Kidney tubule cell (primary cell): ENCODE results near the gene REG4.
"Not testable (repeated sequence)": the region's sequence is repeated elsewhere in the genome, so short reads cannot be mapped to it uniquely, and the experiment has no call there.

ENCODE experiments used
- DNase-seq: peaks from one replicate; pipeline ENCODE4 v3.0.0-alpha.2; 2018; ENCODE audit warnings: low spot score

REG4 gene

GRCh38 chr1:119806489-119806888, 4.8 kb downstream of the REG4 start:
- no peak for DNase-seq

GRCh38 chr1:119805746-119806145, 5.5 kb downstream of the REG4 start:
- no peak for DNase-seq

GRCh38 chr1:119805247-119805646, 6.0 kb downstream of the REG4 start:
- no peak for DNase-seq

DNA sequence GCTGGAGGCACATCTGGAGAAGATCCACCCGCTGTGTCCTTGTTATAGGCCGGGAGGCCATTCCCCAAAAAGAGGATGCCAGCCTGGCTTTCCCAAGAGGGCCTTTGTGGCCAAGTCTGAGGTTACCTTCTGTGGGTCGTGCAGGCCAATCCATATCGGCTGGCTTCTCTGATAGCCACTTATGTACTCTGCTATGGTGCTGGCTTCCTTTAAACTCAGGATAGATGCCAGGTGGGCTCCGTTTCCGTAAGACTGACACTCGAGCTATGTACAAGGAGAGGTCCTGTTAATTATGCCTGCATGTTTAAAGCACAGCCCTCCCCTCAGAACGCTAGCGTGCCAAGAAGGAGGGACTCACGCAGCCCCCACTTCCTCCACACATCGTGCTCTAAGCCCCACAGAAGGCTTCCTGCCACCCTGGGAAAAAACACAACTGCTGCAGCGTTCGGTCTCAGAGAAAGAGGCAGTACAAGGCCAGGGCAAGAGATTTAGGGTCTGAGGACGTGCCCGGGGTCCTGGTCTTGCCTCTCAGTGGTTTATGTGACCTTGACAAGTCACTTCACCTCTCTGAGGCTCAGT, 11.6 kb downstream of the REG4 start:
- DNase-seq = no peak

GRCh38 chr1:119799003-119799402, 12.3 kb downstream of the REG4 start:
- no peak for DNase-seq

DNA sequence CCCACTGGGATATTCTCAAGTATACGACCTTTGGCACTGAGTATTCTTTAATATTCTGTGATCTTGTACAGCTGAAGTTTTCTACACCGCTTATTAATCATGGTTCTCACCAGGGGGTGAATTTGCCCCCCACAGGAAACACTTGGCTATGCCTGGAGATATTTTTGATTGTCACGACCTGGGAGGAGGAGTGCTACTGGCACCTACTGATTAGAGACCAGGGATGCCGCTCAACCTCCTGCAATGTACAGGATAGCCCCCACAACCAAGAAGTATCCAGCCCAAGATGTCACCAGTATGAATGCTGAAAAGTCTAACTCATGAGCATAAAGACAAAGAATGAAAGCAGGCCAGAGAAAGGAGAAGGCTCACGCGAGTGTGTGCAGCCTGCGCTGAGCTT, 13.7 kb downstream of the REG4 start:
- DNase-seq = no peak

DNA sequence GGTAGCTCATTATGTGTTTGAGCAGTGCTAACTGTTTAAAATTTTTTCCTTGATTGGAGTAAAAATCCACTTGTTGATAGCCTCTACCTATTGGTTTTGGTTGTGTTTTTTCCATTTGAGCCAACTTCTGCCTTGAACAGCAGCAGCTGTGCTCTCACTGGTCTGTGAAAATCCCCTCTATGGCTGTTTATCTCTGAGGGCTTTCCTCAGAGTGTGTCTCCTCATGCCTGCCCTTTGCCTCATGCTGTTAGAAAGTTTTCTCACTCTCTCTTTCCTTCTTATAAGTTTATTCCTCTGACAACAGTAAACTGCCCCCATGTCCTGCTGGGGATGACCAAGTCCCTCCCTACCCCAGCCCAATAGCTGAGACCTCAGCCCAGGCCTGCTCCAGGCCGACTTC, 14.1 kb downstream of the REG4 start:
- DNase-seq = no peak

GRCh38 chr1:119795261-119796200, 15.7 kb downstream of the REG4 start:
- DNase-seq = no peak

DNA sequence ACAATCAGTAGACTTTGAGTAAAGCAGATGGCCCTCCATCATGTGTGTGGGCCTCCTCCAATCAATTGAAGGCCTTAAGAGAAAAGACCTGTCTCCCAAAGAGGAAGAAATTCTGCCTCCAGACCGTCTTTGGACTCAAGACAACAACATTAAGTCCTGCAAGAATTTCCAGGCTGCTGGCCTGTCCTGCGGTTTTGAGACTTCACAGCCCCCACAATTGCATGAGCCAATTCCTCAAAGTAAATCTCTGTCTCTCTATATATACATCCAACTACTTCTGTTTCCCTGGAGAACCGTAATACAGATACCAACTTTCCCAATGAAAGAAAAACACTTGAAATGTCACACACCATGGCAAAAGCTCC, 16.4 kb downstream of the REG4 start:
- no peak for DNase-seq

DNA sequence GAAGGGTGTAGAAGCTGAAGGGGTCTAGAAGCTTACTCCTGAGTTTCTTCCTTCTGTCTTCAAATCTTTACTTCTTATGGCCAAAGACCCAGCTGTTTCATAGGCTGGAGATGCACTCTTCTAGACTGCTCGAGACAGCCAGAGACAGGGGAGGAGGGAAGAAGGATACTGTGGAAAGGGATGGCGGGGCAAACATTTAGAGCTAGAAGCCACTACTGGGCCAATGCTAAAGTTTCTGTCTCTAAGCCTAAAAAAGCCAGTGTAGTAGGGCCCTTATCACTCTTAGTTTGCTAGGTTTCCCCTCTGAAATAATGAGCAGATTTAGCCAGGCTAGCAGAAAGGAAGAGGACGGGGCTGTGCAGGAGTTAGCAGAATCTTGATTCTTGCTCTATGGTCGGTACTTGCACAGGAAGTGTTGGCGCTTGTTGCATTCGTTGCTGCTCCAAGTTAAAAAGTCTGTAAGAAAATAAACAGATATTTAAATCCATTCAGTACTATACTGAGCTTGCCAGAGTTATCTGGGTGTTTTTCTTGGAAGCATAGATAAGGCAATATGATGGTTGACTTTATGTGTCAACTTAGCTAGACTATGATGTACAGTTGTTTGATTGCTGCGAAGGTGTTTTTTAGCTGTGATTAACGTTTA, 16.9 kb downstream of the REG4 start:
- DNase-seq = no peak

DNA sequence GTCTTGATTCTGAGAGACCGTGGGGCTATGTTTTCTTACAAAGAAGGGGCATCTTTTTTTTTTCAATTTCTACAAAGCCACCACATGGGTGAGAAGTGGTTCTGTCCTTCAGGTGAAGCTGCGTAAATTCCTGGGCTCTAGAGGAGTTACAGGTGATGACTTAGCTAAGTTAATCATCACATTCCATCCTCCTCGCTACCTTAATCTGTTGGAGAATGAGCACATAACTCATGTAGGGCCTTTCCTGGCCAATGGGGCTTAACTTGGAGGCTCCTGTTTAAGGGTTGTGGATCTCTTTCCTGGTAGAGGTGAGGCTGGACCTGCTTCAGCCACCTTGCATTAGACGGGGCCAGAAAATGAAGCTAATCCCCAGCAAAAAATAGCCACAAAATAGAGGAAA, 19.9 kb downstream of the REG4 start:
- DNase-seq = peak; percentile 70

DNA sequence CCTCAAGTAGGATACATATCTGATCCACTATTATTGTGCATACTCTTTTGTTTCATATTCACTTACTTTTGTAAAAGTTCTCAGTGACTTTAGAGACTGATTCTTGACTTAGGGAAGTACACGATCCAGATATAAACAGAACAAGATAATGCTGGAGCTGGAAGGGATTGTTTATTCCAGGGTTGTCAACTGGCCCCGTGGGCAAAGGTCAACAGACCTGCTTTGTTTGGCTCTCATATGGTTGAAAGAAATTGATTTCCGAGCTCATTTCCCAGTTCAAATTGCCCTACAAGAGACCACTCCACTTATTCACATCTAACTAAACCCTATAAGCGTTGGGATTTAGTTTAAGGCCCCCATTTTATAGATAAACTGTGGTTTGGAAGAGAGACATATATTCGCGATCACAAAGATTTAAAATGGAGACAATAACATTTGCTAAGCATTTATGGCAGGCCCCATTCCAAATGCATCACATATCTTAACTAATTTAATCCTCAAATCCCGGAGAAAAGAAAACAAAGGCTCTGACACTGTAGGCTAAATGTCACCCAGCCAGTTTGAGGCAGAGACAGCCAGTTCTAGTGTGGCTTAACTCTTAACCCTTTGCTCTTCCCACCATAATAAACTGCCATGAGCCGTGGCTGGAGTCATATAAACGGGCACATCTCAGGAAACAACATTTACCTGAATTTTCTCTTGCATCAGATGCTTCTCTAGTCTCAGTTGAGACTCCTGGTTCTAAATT, 20.6 kb downstream of the REG4 start:
- no peak for DNase-seq

- no peak for DNase-seq
Measured at GRCh38 chr1:119787776-119788175, 23.5 kb downstream of the REG4 start.

DNA sequence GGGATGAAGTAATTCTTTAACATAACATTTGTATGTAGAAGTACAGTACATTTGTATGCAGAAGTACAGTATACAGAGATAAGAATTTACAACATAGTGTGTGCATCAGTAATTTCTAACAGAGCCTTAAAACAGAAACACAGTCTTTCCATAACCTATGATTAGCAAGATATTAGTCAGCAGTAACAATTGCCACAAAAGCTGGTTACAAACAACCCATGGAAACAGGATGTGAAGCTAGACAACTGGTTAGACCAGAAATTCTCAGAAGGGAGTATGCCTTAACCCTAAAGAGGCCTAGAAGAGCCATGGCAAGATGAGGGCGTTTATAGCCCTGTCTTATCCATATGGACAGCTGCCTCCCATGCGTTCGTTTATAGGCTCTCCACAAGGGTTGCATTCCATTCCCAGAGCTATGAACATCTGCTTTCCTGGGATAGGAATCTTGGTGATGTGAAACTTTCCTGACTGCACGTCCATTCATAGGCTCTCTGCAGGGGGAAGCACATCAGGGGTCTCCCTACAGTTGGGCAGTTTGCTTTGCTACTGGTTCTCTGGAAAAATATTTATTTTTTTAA, 24.7 kb downstream of the REG4 start:
- peak; percentile 13 for DNase-seq

GRCh38 chr1:119786046-119786445, 25.2 kb downstream of the REG4 start:
- DNase-seq = not testable (repeated sequence)

DNA sequence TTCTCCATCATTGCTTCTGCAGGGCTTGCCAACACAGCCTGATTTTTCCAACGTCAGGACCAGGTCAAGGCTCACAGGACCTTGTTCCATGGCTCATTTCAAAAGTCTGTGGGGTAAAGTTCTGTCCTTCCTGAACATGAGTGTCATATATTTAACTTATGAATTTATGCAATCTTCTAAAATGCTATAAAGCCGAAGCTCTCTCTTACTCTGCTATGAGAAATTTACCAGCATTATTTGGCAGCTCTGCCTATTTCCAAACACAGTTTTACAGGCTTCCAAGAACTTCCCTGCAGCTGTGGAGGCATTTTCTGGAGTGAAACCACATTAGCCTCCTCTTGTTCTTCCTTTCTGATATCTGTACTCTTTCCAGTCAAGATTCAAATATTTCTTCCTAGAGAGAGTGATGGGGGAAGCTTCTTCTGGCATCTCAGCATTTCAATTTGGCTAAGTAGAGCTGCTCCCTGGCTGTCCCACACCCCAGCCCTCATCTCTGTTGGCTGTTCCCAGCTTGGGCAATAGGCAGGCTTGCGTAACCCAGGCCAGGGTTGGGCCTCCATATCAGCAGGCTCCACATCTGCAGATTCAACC, 27.0 kb downstream of the REG4 start:
- no peak for DNase-seq

- DNase-seq = no peak
Measured at GRCh38 chr1:119783354-119784185, 27.7 kb downstream of the REG4 start.

DNA sequence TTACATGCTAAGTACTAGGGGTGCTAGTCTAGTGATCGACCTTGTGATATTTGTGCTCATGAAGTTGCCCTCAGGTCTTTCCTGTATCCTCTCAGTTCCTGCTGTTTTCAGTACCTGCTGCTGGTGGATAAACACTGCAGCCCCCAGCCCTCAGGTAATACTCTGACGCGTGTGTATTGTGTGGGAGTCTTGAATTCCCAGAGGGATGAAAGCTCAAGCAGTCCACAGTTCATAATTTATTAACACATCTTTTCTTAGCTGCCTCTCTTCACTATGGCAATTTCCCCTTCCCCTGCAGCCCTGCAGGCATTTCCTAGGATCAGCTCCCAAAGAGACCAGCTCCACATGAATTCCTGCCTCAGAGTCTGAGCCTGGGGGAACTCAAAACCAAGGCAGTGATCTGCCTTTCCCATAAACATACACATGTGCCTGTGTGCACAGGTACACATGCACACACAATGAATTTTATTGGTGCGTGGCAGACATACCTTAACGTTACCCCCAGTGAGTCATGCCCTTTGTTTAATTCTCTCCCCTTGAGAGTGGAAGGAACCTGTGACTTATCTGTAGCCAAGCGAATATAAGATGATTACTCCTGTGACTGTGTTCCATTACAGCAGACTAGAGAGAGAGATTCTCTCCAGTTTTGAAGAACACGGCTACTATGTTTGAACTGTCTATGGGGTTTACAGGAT, 28.5 kb downstream of the REG4 start:
- peak; percentile 68 for DNase-seq

- DNase-seq = no peak
Measured at GRCh38 chr1:119781434-119782210, 29.6 kb downstream of the REG4 start.
